Neuron (in vitro differentiated cells): ENCODE measurements around the gene CRY2.
"Not testable (repeated sequence)": the region's sequence is repeated elsewhere in the genome, so short reads cannot be mapped to it uniquely, and the experiment has no call there.

Source experiments
- H2AFZ ChIP-seq: one replicate; pipeline ENCODE4 v1.6.1; 2013; ENCODE audit warnings: low read depth, mild to moderate bottlenecking, inconsistent platforms, low read length, moderate library complexity
- H3K27me3 ChIP-seq: one replicate; pipeline ENCODE4 v1.6.1; 2013; ENCODE audit warnings: low read length; ENCODE audit not compliant: insufficient read depth
- H3K36me3 ChIP-seq: one replicate; pipeline ENCODE4 v1.6.1; 2013; ENCODE audit warnings: low read length; ENCODE audit not compliant: insufficient read depth
- H3K4me1 ChIP-seq: one replicate; pipeline ENCODE4 v1.6.1; 2013; ENCODE audit warnings: low read length; ENCODE audit not compliant: insufficient read depth
- H3K4me3 ChIP-seq: 2 replicates; pipeline ENCODE4 v1.5.1; 2013; ENCODE audit warnings: mild to moderate bottlenecking, low read length, moderate library complexity
- H3K9me3 ChIP-seq: one replicate; pipeline ENCODE4 v1.6.1; 2013; ENCODE audit warnings: low read length

The CRY2 gene

DNA sequence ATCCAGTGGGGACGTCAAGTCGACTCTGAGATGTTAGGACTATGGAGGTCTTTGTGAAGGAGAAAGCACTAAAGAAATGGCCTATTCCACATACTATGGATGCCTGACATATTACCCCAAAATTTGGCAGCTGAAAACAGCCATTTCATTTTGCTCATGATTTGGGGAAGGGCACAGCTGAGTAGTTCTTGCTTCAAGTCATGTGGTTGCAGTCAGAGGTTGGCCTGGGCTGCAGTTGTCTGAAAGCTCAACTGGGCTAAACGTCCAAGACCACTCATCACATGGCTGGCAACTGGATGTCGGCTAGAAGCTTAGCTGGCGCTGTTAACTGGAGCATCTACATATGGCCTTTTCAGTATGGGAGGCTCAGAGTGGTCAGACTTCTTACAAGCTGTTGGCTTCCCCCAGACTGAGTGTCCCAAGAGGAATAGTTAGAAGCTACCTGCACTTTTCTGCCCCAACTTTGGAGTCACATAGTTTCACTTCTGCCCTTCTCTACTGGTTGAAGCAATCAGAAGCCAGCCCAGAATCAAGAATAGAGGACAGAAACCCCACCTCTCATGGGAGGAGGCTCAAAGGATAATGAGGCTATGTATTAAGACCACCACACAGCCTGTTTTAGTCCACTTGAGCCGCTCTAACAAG, 28.2 kb upstream of the CRY2 start:
- no peak overlapping the region for H2AFZ ChIP-seq
- no peaks in the 10 kb centered on the region for H3K9me3 ChIP-seq
- no peaks in the 10 kb centered on the region for H3K27me3 ChIP-seq

DNA sequence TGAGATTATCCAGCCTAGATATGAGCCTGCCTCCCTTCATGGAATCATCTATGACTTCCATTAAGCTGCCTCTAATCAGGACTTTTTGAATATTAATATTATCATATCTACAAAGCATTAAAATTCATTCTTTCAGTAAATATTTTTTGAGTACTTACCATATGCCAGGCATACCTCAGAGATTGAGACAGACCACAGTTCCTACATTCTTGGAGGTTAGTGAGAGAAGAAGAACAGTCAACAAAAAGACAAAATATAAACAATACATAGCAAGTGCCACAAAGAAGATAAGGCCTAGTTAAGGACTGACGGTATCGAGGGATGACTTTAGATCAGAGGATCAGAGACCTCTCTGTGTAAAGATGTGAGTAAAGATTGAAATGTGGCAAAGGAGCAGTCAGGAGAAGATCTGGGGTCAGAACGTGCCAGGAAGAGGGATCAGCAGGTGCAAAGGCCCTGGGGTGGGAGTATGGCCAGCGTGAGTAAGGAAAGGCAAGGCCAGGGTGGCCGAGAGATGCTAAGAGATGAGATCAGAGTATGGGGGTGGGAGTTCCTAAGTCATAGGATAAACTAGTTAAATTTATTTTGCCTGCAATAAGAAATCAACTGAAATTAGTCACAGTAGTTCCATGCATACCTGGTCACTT, 26.9 kb upstream of the CRY2 start:
- Histone ChIP-seq H2AFZ (no peak overlapping the region), H3K36me3 (no peaks in the 10 kb centered on the region), H3K27me3 (peaks cover 4% of the 10 kb centered on the region), H3K9me3 (no peaks in the 10 kb centered on the region), H3K4me3 (no peak overlapping the region), H3K4me1 (peaks cover 4% of the 10 kb centered on the region)

More for the DNA sequence above, 28.2 kb upstream of the CRY2 start:
- Histone ChIP-seq H3K36me3 (no peaks in the 10 kb centered on the region), H3K4me3 (no peak overlapping the region), H3K4me1 (peaks cover 4% of the 10 kb centered on the region)

DNA sequence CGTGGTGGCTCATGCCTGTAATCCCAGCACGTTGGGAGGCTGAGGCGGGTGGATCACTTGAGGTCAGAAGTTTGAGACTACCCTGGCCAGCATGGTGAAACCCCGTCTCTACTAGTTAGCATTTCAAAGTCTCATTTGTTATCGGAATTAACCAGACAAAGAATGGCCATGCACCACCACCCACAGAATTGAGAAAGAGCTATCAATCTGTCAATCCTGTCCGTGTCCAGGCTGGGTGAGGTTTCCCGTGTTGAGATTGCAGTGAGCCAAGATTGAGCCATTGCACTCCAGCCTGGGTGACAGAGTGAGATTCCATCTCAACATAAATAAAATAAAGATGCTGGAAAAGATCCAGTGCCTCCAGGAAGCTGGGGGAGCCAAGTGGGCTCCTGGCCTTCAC, 20.8 kb upstream of the CRY2 start:
- not testable (repeated sequence) for H3K36me3 ChIP-seq, H2AFZ ChIP-seq, H3K4me3 ChIP-seq, H3K4me1 ChIP-seq, H3K9me3 ChIP-seq
- peaks cover 27% of the 10 kb centered on the region for H3K27me3 ChIP-seq

DNA sequence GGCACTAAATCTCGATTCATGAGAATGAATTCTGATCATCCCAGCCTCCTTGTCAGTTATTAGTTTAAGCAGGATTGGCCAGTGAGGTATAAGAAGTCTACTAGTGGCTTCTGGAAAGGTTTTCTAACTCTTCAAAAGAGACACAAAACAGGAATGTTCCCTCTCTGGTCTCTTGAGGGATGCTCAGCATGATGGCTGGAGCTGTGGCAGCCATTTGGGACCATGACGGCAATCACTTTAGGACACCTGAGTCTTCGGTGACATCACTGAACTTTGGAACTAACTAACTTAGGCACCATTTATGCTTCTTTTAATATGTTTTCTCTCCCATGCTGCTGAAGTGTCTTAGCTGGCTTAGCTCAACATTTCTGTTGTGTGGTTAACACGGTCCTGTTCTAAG, 20.2 kb upstream of the CRY2 start:
- peaks cover 27% of the 10 kb centered on the region for H3K27me3 ChIP-seq
- H3K36me3 ChIP-seq = no peaks in the 10 kb centered on the region
- no peaks in the 10 kb centered on the region for H3K9me3 ChIP-seq
- H3K4me3 ChIP-seq = no peak overlapping the region
- H2AFZ ChIP-seq = no peak overlapping the region
- peaks cover 4% of the 10 kb centered on the region for H3K4me1 ChIP-seq

DNA sequence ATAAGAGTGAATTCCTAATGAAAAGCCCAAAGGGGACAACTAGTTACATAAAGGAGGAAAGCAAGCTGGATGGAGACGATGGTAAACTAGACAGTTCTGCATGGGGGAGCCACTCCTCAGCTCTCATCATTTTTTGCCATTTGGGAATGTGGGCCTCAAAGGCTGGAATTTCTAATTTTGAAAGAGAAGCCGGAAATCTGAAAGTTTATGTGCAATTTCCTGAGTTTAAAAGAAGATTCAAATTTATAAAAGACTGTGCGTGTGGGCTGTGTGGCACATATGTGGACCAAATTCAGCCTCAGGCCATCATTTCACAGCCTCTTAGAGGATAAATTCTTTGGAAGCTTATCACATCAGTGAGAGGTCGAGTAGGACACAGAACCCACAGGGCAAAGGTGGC, 18.3 kb upstream of the CRY2 start:
- Histone ChIP-seq H2AFZ (no peak overlapping the region), H3K4me3 (no peak overlapping the region), H3K27me3 (peaks cover 30% of the 10 kb centered on the region), H3K4me1 (no peaks in the 10 kb centered on the region), H3K36me3 (no peaks in the 10 kb centered on the region), H3K9me3 (no peaks in the 10 kb centered on the region)

DNA sequence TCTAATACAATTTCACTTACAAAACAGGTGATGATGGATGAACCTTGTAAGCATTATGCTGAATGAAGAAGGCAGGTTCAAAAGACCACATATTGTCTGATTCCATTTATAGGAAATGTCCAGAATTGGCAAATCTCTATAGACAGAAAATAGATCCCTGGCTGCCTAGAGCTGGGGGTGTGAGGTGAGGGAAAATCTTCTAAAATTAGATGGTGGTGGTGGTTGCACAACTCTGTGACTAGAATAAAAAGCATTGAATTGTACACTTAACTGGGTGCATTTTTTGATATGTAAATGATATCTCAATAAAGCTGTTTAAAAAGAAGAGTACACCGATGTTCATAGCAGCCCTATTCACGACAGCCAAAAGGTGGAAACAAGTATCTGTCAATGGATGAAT, 16.7 kb upstream of the CRY2 start:
- H3K27me3 ChIP-seq = peaks cover 27% of the 10 kb centered on the region
- H2AFZ ChIP-seq = no peak overlapping the region
- H3K36me3 ChIP-seq = no peaks in the 10 kb centered on the region
- no peaks in the 10 kb centered on the region for H3K4me1 ChIP-seq
- H3K4me3 ChIP-seq = no peak overlapping the region
- no peaks in the 10 kb centered on the region for H3K9me3 ChIP-seq

DNA sequence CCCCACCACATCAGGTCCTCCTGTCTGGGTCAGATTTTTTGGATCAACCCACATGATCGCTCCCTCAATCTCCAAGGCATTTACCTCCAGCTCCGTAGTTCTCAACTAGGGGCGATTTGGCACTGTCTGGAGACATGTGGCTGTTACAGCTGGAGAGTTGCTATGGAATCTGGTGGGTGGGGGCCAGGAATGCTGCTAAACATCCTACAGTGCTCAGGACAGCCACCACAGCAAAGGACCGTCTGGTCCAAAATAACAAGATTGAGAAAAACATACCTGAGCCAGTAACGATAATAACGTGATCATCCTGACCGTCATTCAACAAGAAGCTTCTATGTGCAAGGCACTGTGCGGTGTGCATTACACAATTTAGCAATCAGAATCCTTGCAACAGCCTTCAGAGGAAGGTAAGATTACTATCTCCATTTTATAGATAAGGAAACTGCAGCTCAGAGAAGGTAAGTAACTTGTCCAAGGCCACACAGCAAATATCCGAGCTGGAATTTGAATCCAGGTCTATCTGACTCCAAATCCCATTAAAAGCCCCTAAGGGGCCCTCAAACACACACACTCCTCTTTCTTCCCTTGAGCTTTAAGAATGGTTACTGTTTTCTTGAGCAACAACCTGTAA, 14.3 kb upstream of the CRY2 start:
- Histone ChIP-seq H3K36me3 (no peaks in the 10 kb centered on the region), H3K4me3 (no peak overlapping the region), H3K4me1 (no peaks in the 10 kb centered on the region), H3K27me3 (peaks cover 16% of the 10 kb centered on the region), H3K9me3 (no peaks in the 10 kb centered on the region), H2AFZ (no peak overlapping the region)

DNA sequence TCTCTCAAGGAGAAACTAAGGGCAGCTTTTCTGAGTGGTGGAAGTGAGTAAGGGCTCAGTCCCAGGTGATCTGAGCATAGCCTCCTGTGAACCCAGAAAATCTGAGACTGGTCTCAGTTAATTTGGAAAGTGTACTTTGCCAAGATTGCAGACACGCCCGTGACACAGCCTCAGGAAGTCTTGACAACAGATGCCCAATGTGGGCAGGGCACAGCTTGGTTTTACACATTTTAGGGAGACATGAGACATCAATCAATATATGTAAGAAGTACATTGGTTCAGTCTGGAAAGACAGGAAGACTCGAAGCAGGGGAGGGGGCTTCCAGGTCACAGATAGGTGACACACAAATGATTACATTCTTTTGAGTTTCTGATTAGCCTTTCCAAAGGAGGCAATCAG, 13.5 kb upstream of the CRY2 start:
- peaks cover 9% of the 10 kb centered on the region for H3K27me3 ChIP-seq
- H3K4me1 ChIP-seq = no peaks in the 10 kb centered on the region
- H2AFZ ChIP-seq = no peak overlapping the region
- no peaks in the 10 kb centered on the region for H3K36me3 ChIP-seq
- no peaks in the 10 kb centered on the region for H3K9me3 ChIP-seq
- H3K4me3 ChIP-seq = no peak overlapping the region

DNA sequence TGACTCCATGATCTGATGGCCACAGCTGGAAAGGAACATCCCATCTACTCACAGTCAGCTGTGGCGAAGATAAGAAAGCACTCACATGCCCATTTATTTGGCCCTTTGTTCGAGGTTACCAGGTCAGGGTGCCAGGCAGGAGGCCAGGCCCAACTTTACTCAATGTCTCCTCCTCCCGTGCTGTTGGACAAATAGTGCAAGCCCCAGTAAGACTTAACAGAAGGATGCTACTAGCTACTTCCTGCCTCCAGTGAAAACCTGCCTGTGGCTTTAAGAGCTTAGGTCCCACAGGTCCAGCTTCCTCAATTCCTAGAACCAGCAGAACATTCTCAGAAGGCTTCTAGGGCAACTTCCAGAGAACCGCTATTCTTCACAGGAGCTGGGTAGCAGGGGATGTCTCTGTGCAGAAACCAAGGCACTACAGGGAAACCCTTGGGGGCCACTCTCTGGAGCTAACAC, 12.9 kb upstream of the CRY2 start:
- Histone ChIP-seq H3K4me1 (no peaks in the 10 kb centered on the region), H3K27me3 (peaks cover 9% of the 10 kb centered on the region), H3K9me3 (no peaks in the 10 kb centered on the region), H2AFZ (no peak overlapping the region), H3K36me3 (no peaks in the 10 kb centered on the region), H3K4me3 (no peak overlapping the region)

DNA sequence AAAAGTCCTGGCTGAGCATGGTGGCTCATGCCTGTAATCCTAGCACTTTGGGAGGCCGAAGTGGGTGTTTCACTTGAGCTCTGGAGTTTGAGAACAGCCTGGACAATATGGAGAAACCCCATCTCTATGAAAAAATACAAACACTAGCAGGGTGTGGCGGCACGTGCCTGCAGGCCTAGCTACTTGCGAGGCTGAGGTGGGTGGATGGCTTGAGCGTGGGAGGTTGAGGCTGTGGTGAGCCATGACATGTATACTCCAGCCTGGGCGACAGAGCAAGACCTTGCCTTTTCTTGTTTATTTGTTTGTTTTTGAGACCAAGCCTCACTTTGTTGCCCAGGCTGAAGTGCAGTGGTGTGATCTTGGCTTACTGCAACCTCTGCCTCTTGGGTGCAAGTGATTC, 8.1 kb upstream of the CRY2 start:
- H3K9me3 ChIP-seq = no peaks in the 10 kb centered on the region
- H3K4me1 ChIP-seq = no peaks in the 10 kb centered on the region
- no peak overlapping the region for H2AFZ ChIP-seq
- H3K36me3 ChIP-seq = no peaks in the 10 kb centered on the region
- H3K4me3 ChIP-seq = no peak overlapping the region
- H3K27me3 ChIP-seq = peaks cover 5% of the 10 kb centered on the region

DNA sequence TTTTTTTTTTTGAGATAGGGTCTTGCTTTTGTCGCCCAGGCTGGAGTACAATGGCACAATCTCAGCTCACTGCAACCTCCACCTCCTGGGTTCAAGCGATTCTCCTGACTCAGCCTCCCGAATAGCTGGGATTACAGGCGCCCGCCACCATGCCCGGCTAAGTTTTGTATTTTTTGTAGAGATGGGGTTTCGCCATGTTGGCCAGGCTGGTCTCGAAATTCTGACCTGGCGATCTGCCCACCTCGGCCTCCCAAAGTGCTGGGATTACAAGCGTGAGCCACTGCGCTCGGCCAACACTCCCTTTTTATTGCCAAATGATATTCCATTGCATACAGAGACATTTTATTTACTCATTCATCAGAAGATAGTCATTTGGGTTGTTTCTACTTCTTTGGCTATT, 7.0 kb upstream of the CRY2 start:
- not testable (repeated sequence) for H3K4me1 ChIP-seq, H2AFZ ChIP-seq, H3K4me3 ChIP-seq, H3K9me3 ChIP-seq, H3K27me3 ChIP-seq, H3K36me3 ChIP-seq

DNA sequence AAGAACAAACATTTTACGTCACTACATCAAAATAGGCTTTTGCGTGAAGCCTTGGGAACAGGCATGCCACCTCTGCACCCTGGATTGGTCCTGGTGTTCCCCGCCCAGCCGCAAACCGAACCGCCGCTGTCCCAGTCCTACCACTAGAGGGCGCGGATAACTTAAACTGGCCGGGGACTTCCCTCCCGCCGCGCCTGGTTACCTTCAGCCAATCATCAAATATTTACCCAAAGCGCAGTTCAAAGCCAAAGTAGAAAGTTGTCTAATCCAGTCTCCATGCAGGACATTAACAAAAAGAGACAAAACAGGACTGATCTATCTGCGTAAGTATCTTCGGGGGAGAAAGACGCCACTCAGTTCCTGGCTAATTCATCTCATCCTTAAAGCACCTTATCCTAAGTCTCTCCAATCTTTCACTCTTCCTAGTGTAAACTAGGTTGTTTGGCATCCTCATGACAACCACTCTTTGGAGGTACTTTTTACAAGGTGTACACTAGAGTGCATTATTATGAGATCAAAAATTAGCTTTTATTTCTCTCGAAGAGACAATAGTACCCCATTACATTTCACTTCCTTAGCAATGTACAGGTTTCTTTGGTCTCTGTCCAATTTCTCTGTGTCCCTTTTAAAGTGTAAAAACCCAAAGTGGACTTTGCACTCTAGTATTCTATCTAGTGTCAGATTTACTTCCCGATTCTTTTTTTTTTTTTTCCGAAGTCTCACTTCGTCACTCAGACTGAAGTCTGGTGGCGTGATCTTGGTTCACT, 3.9 kb upstream of the CRY2 start:
- Histone ChIP-seq H3K4me1 (peaks cover 2% of the 10 kb centered on the region), H2AFZ (no peak overlapping the region), H3K9me3 (no peaks in the 10 kb centered on the region), H3K36me3 (no peaks in the 10 kb centered on the region), H3K4me3 (no peak overlapping the region), H3K27me3 (peaks cover 4% of the 10 kb centered on the region)
